Endothelial cell of umbilical vein (primary cell): Measurements from ENCODE around the gene SRPX.

ENCODE experiments used
- CTCF ChIP-seq, 2 donors: IDR thresholded peaks; 1 replicate in 1 of 2; 2 replicates in 1 of 2; pipeline ENCODE4 v1.5.1; 2011; ENCODE audit warnings: low read length in 2 of 2, mild to moderate bottlenecking in 2 of 2, moderate library complexity in 2 of 2, control low read depth in 1 of 2, inconsistent platforms in 1 of 2, low read depth in 1 of 2; ENCODE audit not compliant: insufficient read depth in 1 of 2; ENCODE audit errors: extremely low read depth in 1 of 2
- POLR2A ChIP-seq: IDR thresholded peaks from 2 replicates; pipeline ENCODE4 v1.6.1; 2012; ENCODE audit warnings: low read depth, mild to moderate bottlenecking, control low read depth, low read length
- TF ChIP-seq, protein P1 (sequence below): IDR thresholded peaks from 2 replicates; pipeline ENCODE4 v1.6.1; 2011; ENCODE audit not compliant: insufficient read depth, insufficient read length

GRCh38 chrX:38109042-38109898 is 111.4 kb downstream of the SRPX start:
- no peak for TF ChIP-seq CTCF (IDR thresholded peaks at IDR 0.05; ENCODE audit: extremely low read depth in 1 of 2, insufficient read depth in 1 of 2, low read depth in 1 of 2, low read length in 2 of 2)
- TF ChIP-seq, protein P1, sequence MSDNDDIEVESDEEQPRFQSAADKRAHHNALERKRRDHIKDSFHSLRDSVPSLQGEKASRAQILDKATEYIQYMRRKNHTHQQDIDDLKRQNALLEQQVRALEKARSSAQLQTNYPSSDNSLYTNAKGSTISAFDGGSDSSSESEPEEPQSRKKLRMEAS = no peak
- no peak for TF ChIP-seq POLR2A
